ENCODE measurements around the gene RAB44.

Gene RAB44

DNA sequence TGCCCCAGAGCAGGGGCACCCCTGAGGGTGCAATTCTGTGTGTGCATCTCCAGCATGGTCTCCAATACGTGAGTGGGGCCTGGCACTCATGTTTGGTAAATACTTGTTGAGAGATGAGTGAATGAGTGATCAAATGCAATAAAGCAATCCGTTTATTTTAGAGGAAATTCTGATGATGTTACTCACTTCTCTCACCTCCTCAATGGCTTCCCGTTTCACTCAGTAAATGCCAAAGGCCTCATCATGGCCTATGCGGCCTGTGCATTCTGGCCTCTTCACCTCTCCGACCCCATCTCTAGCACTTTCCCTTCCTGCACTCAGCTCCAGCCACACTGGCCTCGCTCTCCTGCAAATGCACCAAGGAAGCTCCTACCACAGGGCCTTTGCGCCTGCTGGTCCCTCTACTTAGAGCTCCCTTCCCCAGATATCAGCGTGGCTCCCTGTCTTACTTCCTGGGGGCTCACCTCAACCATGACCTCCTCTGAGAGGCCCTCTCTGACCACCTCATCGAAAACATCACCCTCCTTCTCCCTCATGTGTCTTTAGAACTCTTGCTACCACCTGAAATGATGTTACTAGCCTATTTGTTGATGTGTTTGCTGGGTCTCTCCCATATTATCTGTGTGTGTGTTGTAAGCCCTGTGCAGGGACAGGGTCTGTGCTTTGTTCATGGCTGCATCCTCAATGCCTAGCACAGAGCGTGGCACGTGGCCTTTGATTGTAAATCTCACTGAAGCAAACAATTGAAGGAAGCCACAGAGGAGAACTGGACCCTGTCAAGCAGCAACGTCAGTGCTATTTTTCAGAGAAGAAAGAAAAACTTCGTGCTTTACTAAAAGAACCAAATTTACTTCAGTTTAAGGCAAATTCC lies 42.6 kb downstream of the RAB44 start:
- no peak overlapping the region for H3K9ac ChIP-seq (ENCODE audit: low read length)
- H3K4me1 ChIP-seq (ENCODE audit: insufficient read depth, low read length): peaks cover 8% of the 10 kb centered on the region
- H3K36me3 ChIP-seq (ENCODE audit: insufficient read depth, low read length): no peaks in the 10 kb centered on the region
- no peaks in the 10 kb centered on the region for H3K27me3 ChIP-seq (ENCODE audit: control insufficient read depth in 1 of 2, insufficient read depth in 2 of 2, low read length in 2 of 2)
- H3K27ac ChIP-seq (ENCODE audit: low read depth, low read length): no peak overlapping the region
- no peak overlapping the region for H3K4me3 ChIP-seq (ENCODE audit: low read depth in 1 of 2, low read length in 2 of 2)
- no peaks in the 10 kb centered on the region for H3K9me3 ChIP-seq (ENCODE audit: low read length)

GRCh38 chr6:36740818-36741179 lies 43.2 kb downstream of the RAB44 start:
- Histone ChIP-seq H3K4me1 (ENCODE audit: insufficient read depth, low read length) (peaks cover 2% of the 10 kb centered on the region), H3K27me3 (ENCODE audit: control insufficient read depth in 1 of 2, insufficient read depth in 2 of 2, low read length in 2 of 2) (no peaks in the 10 kb centered on the region), H3K9me3 (ENCODE audit: low read length) (no peaks in the 10 kb centered on the region), H3K36me3 (ENCODE audit: insufficient read depth, low read length) (no peaks in the 10 kb centered on the region), H3K9ac (ENCODE audit: low read length) (no peak overlapping the region), H3K4me3 (ENCODE audit: low read depth in 1 of 2, low read length in 2 of 2) (no peak overlapping the region), H3K27ac (ENCODE audit: low read depth, low read length) (no peak overlapping the region)

- no peaks in the 10 kb centered on the region for H3K36me3 ChIP-seq (ENCODE audit: insufficient read depth, low read length)
- no peak overlapping the region for H3K9ac ChIP-seq (ENCODE audit: low read length)
- H3K27me3 ChIP-seq (ENCODE audit: control insufficient read depth in 1 of 2, insufficient read depth in 2 of 2, low read length in 2 of 2): no peaks in the 10 kb centered on the region
- H3K4me1 ChIP-seq (ENCODE audit: insufficient read depth, low read length): no peaks in the 10 kb centered on the region
- H3K9me3 ChIP-seq (ENCODE audit: low read length): no peaks in the 10 kb centered on the region
- H3K27ac ChIP-seq (ENCODE audit: low read depth, low read length): no peak overlapping the region
- no peak overlapping the region for H3K4me3 ChIP-seq (ENCODE audit: low read depth in 1 of 2, low read length in 2 of 2)
Observed at GRCh38 chr6:36742146-36742545, 44.5 kb downstream of the RAB44 start.

DNA sequence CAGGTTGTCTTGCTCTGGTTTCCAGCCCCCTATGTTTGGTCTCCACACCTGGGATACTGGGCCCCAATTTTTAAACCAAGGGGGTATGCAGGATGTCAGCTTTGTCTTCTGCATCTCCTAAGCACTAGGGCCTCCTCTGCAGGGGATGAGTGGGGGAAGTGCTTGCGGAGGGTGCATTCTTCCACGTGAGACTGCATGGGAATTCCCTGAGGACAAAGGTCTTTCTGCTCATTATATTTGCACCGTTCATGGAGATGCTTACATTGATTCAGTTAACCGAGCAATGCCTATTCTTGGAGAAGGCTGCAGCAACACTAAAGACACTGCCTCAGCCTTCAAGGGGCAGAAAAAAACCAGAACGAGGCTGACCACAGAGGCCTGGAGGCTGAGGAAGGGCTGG lies 45.4 kb downstream of the RAB44 start:
- Histone ChIP-seq H3K9me3 (ENCODE audit: low read length) (no peaks in the 10 kb centered on the region), H3K4me3 (ENCODE audit: low read depth in 1 of 2, low read length in 2 of 2) (no peak overlapping the region), H3K36me3 (ENCODE audit: insufficient read depth, low read length) (no peaks in the 10 kb centered on the region), H3K4me1 (ENCODE audit: insufficient read depth, low read length) (no peaks in the 10 kb centered on the region), H3K27me3 (ENCODE audit: control insufficient read depth in 1 of 2, insufficient read depth in 2 of 2, low read length in 2 of 2) (no peaks in the 10 kb centered on the region), H3K27ac (ENCODE audit: low read depth, low read length) (no peak overlapping the region), H3K9ac (ENCODE audit: low read length) (no peak overlapping the region)

GRCh38 chr6:36743538-36744303 lies 46.1 kb downstream of the RAB44 start:
- no peaks in the 10 kb centered on the region for H3K27me3 ChIP-seq (ENCODE audit: control insufficient read depth in 1 of 2, insufficient read depth in 2 of 2, low read length in 2 of 2)
- no peaks in the 10 kb centered on the region for H3K4me1 ChIP-seq (ENCODE audit: insufficient read depth, low read length)
- H3K4me3 ChIP-seq (ENCODE audit: low read depth in 1 of 2, low read length in 2 of 2): no peak overlapping the region
- H3K36me3 ChIP-seq (ENCODE audit: insufficient read depth, low read length): no peaks in the 10 kb centered on the region
- H3K9me3 ChIP-seq (ENCODE audit: low read length): no peaks in the 10 kb centered on the region
- H3K9ac ChIP-seq (ENCODE audit: low read length): no peak overlapping the region
- H3K27ac ChIP-seq (ENCODE audit: low read depth, low read length): no peak overlapping the region

DNA sequence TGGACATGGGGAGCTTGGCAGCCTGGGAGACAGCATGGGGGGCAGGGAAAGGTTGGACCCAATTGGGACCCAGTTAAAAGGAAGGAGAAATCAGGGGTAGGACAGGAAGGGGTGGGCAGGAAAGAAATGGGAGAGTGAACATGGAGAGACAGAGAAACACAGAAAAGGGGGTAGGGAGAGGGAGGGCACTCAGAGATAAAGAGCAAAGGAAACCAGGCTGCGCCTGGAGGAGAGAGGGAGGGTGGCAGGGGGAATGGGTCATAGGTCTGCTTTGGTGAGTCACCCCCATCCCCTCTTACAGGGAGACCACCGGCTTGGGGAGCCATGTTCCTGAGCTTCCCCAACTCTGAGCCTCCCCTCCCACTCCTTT lies 46.7 kb downstream of the RAB44 start:
- no peaks in the 10 kb centered on the region for H3K9me3 ChIP-seq (ENCODE audit: low read length)
- H3K4me1 ChIP-seq (ENCODE audit: insufficient read depth, low read length): no peaks in the 10 kb centered on the region
- no peaks in the 10 kb centered on the region for H3K27me3 ChIP-seq (ENCODE audit: control insufficient read depth in 1 of 2, insufficient read depth in 2 of 2, low read length in 2 of 2)
- no peak overlapping the region for H3K4me3 ChIP-seq (ENCODE audit: low read depth in 1 of 2, low read length in 2 of 2)
- H3K27ac ChIP-seq (ENCODE audit: low read depth, low read length): no peak overlapping the region
- no peaks in the 10 kb centered on the region for H3K36me3 ChIP-seq (ENCODE audit: insufficient read depth, low read length)
- no peak overlapping the region for H3K9ac ChIP-seq (ENCODE audit: low read length)

DNA sequence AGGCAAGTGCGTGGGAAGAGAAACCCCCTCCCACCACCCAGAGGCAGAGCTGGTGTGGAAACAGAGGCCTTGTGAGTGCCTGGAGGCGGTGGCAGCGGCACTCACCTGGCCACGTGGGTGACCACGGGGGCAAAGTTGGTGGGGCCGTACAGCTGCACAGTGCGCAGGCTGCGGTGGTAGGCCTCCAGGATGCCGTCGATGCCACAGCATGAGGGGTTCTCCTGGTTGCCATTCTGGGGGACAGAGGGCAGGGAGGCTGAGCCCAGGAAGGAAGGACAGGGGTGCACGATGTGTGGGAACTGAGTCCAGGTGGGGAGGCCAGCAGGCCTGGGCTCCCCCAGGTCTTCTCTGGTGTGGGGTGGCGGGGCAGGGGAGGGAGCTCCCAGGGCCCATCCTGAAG lies 47.7 kb downstream of the RAB44 start:
- H3K9ac ChIP-seq (ENCODE audit: low read length): no peak overlapping the region
- no peak overlapping the region for H3K27ac ChIP-seq (ENCODE audit: low read depth, low read length)
- no peaks in the 10 kb centered on the region for H3K4me1 ChIP-seq (ENCODE audit: insufficient read depth, low read length)
- H3K9me3 ChIP-seq (ENCODE audit: low read length): no peaks in the 10 kb centered on the region
- H3K27me3 ChIP-seq (ENCODE audit: control insufficient read depth in 1 of 2, insufficient read depth in 2 of 2, low read length in 2 of 2): no peaks in the 10 kb centered on the region
- H3K4me3 ChIP-seq (ENCODE audit: low read depth in 1 of 2, low read length in 2 of 2): no peak overlapping the region
- H3K36me3 ChIP-seq (ENCODE audit: insufficient read depth, low read length): no peaks in the 10 kb centered on the region

DNA sequence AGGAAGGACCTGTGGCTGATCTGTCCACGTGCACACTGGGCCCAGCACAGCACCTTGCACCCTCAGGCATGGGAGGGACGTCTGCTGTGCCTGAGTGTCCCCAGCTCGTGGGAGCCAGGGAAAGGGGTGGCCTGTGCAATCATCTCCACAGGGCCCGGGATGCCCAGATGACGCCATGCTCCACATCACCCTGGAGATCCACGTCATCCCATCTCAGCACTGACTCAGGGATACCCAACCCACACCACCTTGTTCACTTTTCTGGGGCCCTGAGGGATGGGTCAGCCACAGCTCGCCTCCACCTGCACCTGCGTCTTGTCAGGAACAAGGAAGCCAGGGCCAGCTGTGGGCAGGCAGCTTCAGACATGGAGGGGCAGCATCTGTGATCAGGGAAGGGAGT lies 48.2 kb downstream of the RAB44 start:
- Histone ChIP-seq H3K36me3 (ENCODE audit: insufficient read depth, low read length) (no peaks in the 10 kb centered on the region), H3K27ac (ENCODE audit: low read depth, low read length) (no peak overlapping the region), H3K4me1 (ENCODE audit: insufficient read depth, low read length) (no peaks in the 10 kb centered on the region), H3K9me3 (ENCODE audit: low read length) (no peaks in the 10 kb centered on the region), H3K4me3 (ENCODE audit: low read depth in 1 of 2, low read length in 2 of 2) (no peak overlapping the region), H3K27me3 (ENCODE audit: control insufficient read depth in 1 of 2, insufficient read depth in 2 of 2, low read length in 2 of 2) (no peaks in the 10 kb centered on the region), H3K9ac (ENCODE audit: low read length) (no peak overlapping the region)

- no peak overlapping the region for H3K4me3 ChIP-seq (ENCODE audit: low read depth in 1 of 2, low read length in 2 of 2)
- no peak overlapping the region for H3K9ac ChIP-seq (ENCODE audit: low read length)
- H3K27ac ChIP-seq (ENCODE audit: low read depth, low read length): no peak overlapping the region
- no peaks in the 10 kb centered on the region for H3K9me3 ChIP-seq (ENCODE audit: low read length)
- H3K36me3 ChIP-seq (ENCODE audit: insufficient read depth, low read length): no peaks in the 10 kb centered on the region
- H3K4me1 ChIP-seq (ENCODE audit: insufficient read depth, low read length): no peaks in the 10 kb centered on the region
- no peaks in the 10 kb centered on the region for H3K27me3 ChIP-seq (ENCODE audit: control insufficient read depth in 1 of 2, insufficient read depth in 2 of 2, low read length in 2 of 2)
Observed at GRCh38 chr6:36746251-36746650, 48.6 kb downstream of the RAB44 start.

GRCh38 chr6:36749829-36750489 lies 52.3 kb downstream of the RAB44 start:
- Histone ChIP-seq H3K9ac (ENCODE audit: low read length) (no peak overlapping the region), H3K27me3 (ENCODE audit: control insufficient read depth in 1 of 2, insufficient read depth in 2 of 2, low read length in 2 of 2) (no peaks in the 10 kb centered on the region), H3K27ac (ENCODE audit: low read depth, low read length) (no peak overlapping the region), H3K4me1 (ENCODE audit: insufficient read depth, low read length) (no peaks in the 10 kb centered on the region), H3K4me3 (ENCODE audit: low read depth in 1 of 2, low read length in 2 of 2) (no peak overlapping the region), H3K36me3 (ENCODE audit: insufficient read depth, low read length) (no peaks in the 10 kb centered on the region), H3K9me3 (ENCODE audit: low read length) (no peaks in the 10 kb centered on the region)

DNA sequence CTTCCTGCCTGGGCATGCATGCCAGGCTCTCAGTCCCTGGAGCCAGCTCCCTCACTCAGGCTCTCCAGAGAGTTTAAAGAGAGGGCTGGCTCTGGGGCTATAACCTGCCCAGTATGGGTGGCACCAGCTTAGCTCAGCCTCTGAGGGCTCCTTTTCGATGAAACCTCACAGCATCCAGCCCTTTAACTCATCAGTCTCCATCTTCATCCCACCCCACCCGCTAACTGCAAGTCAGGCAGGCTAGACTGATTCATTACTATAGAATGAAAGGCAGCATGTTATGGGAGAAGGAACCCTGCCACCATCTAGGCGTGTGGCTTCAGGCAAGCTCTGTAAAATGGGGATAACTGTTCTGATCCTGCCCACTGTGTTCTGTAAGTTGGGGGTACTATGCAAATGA lies 53.5 kb downstream of the RAB44 start:
- no peak overlapping the region for H3K27ac ChIP-seq (ENCODE audit: low read depth, low read length)
- H3K4me1 ChIP-seq (ENCODE audit: insufficient read depth, low read length): peaks cover under 1% of the 10 kb centered on the region
- H3K36me3 ChIP-seq (ENCODE audit: insufficient read depth, low read length): no peaks in the 10 kb centered on the region

More for the DNA sequence above, 53.5 kb downstream of the RAB44 start:
- Histone ChIP-seq H3K9me3 (ENCODE audit: low read length) (no peaks in the 10 kb centered on the region), H3K9ac (ENCODE audit: low read length) (no peak overlapping the region), H3K4me3 (ENCODE audit: low read depth in 1 of 2, low read length in 2 of 2) (no peak overlapping the region), H3K27me3 (ENCODE audit: control insufficient read depth in 1 of 2, insufficient read depth in 2 of 2, low read length in 2 of 2) (no peaks in the 10 kb centered on the region)

All from muscle layer of colon (tissue), 2 donors.